Psoas muscle (tissue), 8 donors: Measurements from ENCODE around the gene RAB3C. TPM values are rescaled to one million over a fixed set of nuclear protein-coding genes. Genes with fewer than 3 reads are reported as not detected.

Experiments used
- ATAC-seq, 4 donors: fragments of 200-7000 bp; cut with Tn5 transposase; one replicate each; pipeline ENCODE4 v1.9.1; 2020; ENCODE audit warnings: moderate library complexity in 3 of 4, mild to moderate bottlenecking in 2 of 4
- DNase-seq, 2 donors: peaks; one replicate each; pipeline ENCODE4 v3.0.0-alpha.2; 2020
- H3K27ac ChIP-seq: fragments of 200-600 bp; one replicate; pipeline ENCODE4 v1.8.0; 2022
- H3K27me3 ChIP-seq, 3 donors: fragments of 200-600 bp in 1 of 3; one replicate each; pipeline versions ENCODE4 v1.6.1 to v1.8.0; 2013 to 2022; ENCODE audit warnings: low read length in 2 of 3, mild to moderate bottlenecking in 2 of 3, moderate library complexity in 1 of 3; ENCODE audit not compliant: insufficient read depth in 3 of 3
- H3K36me3 ChIP-seq, 2 donors: fragments of 200-600 bp in 1 of 2; one replicate each; pipeline versions ENCODE4 v1.6.1 to v1.8.0; 2013 to 2022; ENCODE audit warnings: low read depth in 1 of 2, mild to moderate bottlenecking in 1 of 2, moderate library complexity in 1 of 2; ENCODE audit not compliant: insufficient read depth in 1 of 2
- H3K4me1 ChIP-seq: fragments of 200-600 bp; one replicate; pipeline ENCODE4 v1.8.0; 2022
- H3K4me3 ChIP-seq: fragments of 200-600 bp; one replicate; pipeline ENCODE4 v1.8.0; 2022; ENCODE audit warnings: mild to moderate bottlenecking
- H3K9me3 ChIP-seq: fragments of 200-600 bp; one replicate; pipeline ENCODE4 v1.8.0; 2022
- CTCF ChIP-seq: fragments of 200-600 bp; IDR thresholded peaks from one replicate; pipeline ENCODE4 v1.8.0; 2022; ENCODE audit warnings: antibody characterized with exemption
- WGBS, 3 donors: extraction: QIAGEN DNeasy Blood & Tissue Kit; methylation state at CpG; one replicate each; pipeline versions ENCODE4 v1.1.6 to v1.1.7; 2013; 5-methylcytosine and 5-hydroxymethylcytosine counted together
- intact Hi-C, 2 donors: fragments of 100-400 bp; cut with DNase I; formaldehyde crosslinking; loops; one replicate each; pipeline versions ENCODE4 v1.11.0 to v1.14.2; 2022
- polyA plus RNA-seq, 3 donors: library from polyadenylated mRNA; stranded (reverse); fragments of 200-250 nt; gene quantifications; one replicate each; pipeline ENCODE4 v1.2.3, GENCODE V29; 2013
- total RNA-seq, 4 donors: library from RNA; stranded (reverse); fragmentation: NEBNext Ultra II Directional in 2 of 4; extraction: Animal tissue kit (Norgen Biotek cat#: 25700) in 2 of 4; gene quantifications; one replicate each; pipeline versions ENCODE4 v1.2.1 to v1.2.4, GENCODE V29; 2021 to 2023
- donor health status: healthy with polysubstance abuse.
- donor health status: DM: no; HTN: no; CAD: no; lungs with moderate emphysema.
- donor health status: Bipolar disorder and iron deficiency.
- donor health status: healthy.
- donor health status: DM: yes; HTN: yes; CAD: no.
- donor health status: DM: no; HTN: no; CAD: no.
- donor health status: DM: no; HTN: no; CAD: no.
- donor health status: DM: yes; HTN: yes; CAD: no.

Gene RAB3C
- total and polyA plus RNA-seq, 7 donors: 0.16 to 2.2 (median 0.62) TPM

GRCh38 chr5:58731641-58732040, 148.8 kb downstream of the RAB3C start:
- no peak for ATAC-seq
- intact Hi-C loops: no loop called here
- Histone ChIP-seq H3K36me3 (no peaks in the 10 kb centered on the region), H3K9me3 (no peaks in the 10 kb centered on the region), H3K4me3 (no peak overlapping the region), H3K4me1 (no peaks in the 10 kb centered on the region), H3K27ac (no peak overlapping the region), H3K27me3 (no peaks in the 10 kb centered on the region)
- 69 to 76% (median 74%) methylated on average over 1 of the region's 1 CpG for whole genome bisulfite sequencing, 3 donors
- no peak for TF ChIP-seq CTCF
- no peak for DNase-seq

GRCh38 chr5:58735637-58736036, 152.8 kb downstream of the RAB3C start:
- no peak for TF ChIP-seq CTCF
- Histone ChIP-seq H3K4me3 (no peak overlapping the region), H3K4me1 (no peaks in the 10 kb centered on the region), H3K27me3 (no peaks in the 10 kb centered on the region), H3K36me3 (no peaks in the 10 kb centered on the region), H3K9me3 (no peaks in the 10 kb centered on the region), H3K27ac (no peak overlapping the region)
- WGBS, 3 donors: 69 to 88% (median 72%) methylated on average over 1 of the region's 1 CpG
- DNase-seq (no peak), ATAC-seq (no peak)
- intact Hi-C loops: no loop called here

DNA sequence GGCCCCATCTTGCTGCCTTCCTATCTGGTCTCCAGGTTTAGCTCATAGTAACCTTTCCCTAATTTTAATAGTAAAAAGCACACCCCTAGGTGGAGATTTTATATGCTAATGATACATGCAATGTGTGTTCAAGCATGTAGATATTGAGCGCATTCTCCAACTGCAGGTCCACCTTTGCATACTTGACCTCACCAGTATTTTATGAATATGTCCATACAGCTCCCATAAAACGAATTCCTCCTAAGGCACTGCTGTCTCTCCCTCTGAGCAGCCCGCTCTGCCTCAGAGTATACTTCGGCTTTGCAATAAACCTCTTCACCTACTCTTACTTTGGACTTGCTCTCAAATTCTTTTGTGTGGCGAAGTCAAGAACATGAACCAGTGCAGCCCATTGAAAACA, 153.3 kb downstream of the RAB3C start:
- Histone ChIP-seq H3K27me3 (no peaks in the 10 kb centered on the region), H3K4me3 (no peak overlapping the region), H3K27ac (no peak overlapping the region), H3K4me1 (no peaks in the 10 kb centered on the region), H3K36me3 (no peaks in the 10 kb centered on the region), H3K9me3 (no peaks in the 10 kb centered on the region)
- no peak for ATAC-seq
- WGBS, 3 donors: 92 to 93% (median 92%) methylated on average over 5 of the region's 5 CpGs
- TF ChIP-seq CTCF: no peak
- intact Hi-C loops: no loop called here
- DNase-seq: no peak

GRCh38 chr5:58737671-58738070, 154.8 kb downstream of the RAB3C start:
- ATAC-seq (no peak), DNase-seq (no peak)
- Histone ChIP-seq H3K27ac (no peak overlapping the region), H3K4me3 (no peak overlapping the region), H3K9me3 (no peaks in the 10 kb centered on the region), H3K36me3 (no peaks in the 10 kb centered on the region), H3K4me1 (no peaks in the 10 kb centered on the region), H3K27me3 (no peaks in the 10 kb centered on the region)
- intact Hi-C loops: no loop called here
- TF ChIP-seq CTCF: no peak

DNA sequence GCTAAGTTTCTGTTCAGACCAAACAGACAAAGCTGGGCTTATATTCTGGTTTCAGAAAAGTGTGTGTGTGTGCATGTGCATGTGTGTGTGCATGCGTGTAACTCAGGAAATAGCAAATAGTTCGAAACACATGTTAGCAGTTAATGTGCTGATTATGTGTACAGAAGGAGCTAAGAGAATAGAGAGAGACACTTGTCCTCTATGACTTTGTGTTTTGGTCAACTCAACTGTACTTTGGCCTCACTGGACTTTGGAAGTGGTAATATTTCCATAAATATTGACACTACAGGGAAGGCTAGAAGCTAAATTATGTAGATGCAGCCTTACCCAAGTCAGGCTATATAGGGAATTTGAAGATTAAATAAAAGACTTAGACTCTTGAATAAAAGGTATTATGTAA, 155.5 kb downstream of the RAB3C start:
- no peak overlapping the region for H3K27ac ChIP-seq
- no peak overlapping the region for H3K4me3 ChIP-seq
- DNase-seq (no peak), ATAC-seq (no peak)
- WGBS, 3 donors: 77 to 83% (median 78%) methylated on average over 2 of the region's 2 CpGs
- H3K27me3 ChIP-seq: no peaks in the 10 kb centered on the region
- intact Hi-C loops: no loop called here
- no peaks in the 10 kb centered on the region for H3K9me3 ChIP-seq
- no peaks in the 10 kb centered on the region for H3K4me1 ChIP-seq
- H3K36me3 ChIP-seq: no peaks in the 10 kb centered on the region
- TF ChIP-seq CTCF: no peak
